Putamen (tissue), 1 donor: Measurements from ENCODE around the gene STK35.
A peak's percentile ranks its signal among the peaks of the same experiment; 100 is the strongest.
"Not testable (repeated sequence)": the region's sequence is repeated elsewhere in the genome, so short reads cannot be mapped to it uniquely, and the experiment has no call there.

Experiments used
- DNase-seq: peaks from one replicate; pipeline ENCODE4 v3.0.0-alpha.2; 2016; ENCODE audit warnings: low spot score

STK35 gene

DNA sequence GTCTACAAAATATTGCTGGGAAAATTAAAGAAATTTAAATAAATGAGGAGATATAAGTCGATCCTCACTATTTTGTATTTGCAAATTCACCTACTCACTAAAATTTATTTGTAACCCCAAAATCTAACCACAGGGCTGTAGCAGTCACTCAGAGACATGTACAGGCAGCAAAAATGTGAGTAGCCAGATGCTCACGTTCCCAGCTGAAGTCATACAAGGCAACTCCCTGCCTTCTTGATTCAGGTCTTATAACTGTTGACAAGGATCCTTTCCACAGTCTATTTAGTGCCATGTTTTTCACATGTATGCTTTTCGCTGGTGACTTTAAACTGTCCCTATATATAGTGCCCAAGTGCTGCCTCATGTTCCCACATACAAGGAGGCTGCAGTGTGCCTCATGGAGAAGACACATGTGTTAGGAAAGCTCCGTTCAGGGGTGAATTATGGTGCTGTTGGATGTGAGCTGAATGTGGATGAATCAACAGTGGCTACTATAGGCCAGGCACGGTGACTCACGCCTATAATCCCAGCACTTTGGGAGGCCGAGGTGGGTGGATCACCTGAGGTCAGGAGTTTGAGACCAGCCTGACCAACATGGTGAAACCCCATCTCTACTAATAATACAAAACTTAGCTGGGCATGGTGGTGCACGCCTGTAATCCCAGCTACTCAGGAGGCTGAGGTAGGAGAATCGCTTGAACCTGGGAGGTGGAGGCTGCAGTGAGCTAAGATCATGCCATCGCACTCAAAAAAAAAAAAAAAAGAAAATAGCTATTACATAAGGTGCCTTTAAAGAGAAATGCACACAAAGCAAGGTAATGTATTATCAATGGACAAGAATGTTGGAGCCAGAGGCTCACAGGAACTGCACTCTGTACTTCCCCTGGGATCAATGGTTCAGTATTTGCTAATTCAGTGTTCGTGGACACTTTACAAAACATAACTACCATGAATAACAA is 55.3 kb downstream of the STK35 start:
- no peak for DNase-seq

DNA sequence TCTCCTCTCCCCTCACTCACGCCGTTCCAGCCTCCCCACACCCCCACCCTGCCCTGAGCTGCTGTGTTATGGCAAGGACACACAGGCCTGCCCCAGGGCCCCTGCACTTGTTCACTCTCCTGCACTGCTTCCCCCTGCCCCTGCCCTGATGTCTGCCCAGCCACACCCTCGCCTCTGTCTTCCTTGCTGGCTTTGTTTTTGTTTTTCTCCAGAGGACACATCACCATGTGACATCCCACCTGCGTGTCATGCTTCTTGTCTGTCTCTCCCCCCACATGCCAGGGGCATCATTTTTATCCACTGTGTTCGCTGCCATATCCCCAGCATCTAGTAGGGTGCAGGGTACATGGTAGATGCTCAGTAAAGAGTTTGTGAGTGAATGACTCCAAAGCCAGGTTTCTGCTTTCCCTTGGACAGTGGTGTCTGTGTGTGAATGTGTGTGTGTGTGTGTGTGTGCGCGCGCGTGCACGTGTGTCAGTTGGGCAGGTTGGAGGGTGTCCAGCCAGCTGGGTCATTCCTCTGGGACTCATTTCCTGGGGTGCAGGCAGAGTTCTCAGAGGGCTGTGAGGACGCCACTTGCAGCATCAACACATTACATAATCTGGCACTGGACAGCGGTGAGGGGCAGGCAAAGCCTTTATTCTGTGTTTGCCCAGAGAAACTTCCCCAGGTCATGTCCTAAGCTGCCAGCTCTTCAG is 60.6 kb downstream of the STK35 start:
- no peak for DNase-seq

DNA sequence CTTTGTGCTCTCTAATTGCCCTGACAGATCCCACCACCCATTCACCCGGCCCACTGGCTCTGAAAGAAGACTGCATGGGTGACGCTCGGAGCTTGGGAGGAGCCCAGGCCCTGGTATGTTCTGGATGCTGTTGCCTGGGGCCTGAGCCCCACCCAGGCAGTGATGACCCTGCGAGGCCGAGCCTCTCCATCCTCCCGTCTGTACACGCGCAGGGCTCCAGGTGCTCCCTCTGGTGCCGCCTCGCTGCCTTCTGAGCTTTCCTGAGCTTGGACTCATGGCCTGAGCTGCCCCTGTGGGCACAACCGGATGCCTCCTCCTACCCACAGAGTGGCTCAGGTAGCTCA is 61.2 kb downstream of the STK35 start:
- DNase-seq, result no peak

DNA sequence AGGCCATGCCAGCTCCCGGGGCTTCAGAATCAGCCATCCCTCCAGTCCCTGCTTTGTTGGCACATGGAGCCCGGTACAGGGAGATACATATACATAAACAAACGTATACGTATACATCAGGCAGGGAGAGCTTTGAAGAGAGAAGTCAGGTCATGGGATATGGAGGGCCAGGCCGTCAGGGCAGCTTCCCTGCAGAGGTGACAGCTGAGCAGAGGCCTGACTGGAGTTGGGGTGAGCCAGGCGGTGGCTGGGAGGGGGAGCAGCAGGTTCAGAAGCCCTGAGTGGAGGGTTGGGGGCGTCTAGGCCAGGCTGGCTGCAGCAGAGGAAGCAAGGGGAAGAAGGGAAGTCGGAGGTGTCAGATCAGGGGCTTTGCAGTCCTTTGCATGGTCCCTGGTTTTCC is 61.7 kb downstream of the STK35 start:
- DNase-seq, result no peak

DNA sequence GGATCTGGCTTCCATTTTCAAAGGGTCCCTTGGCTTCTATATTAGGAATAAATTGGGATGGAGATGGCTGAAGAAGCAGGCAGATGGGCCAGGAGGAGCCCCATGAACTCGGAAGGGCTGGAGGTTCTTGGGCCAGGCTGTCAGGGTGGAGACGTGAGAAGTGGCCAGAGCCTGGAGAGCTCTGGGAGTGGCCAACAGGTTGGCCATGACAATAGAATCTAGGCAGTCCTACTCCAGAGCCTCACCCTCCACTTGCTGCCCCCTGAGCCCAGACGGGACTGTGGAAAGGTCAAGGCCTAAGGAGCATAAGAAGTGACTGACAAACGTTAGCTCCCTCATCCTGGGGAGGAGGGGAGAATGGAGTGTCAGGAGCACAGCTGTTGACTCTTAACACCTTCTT is 62.1 kb downstream of the STK35 start:
- no peak for DNase-seq

DNA sequence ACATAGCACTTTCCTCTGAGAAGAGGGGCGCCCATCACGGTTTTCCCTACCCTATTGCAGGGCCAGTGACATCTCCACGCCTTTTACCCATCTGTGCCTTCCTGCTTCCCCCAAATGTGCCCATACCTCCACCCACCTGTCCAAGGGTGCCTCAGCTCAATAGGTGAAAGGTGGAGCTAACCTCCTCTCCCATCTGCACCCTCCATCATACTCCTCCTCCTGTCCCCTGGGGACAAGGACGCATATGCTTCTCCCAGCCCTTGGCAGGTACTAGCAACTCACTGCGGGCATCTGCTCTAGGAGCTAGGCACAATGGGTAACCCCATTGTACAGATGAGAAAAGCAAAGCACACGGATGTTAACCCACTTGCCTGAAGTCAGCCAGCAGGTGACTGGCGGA is 62.8 kb downstream of the STK35 start:
- DNase-seq, result no peak

DNA sequence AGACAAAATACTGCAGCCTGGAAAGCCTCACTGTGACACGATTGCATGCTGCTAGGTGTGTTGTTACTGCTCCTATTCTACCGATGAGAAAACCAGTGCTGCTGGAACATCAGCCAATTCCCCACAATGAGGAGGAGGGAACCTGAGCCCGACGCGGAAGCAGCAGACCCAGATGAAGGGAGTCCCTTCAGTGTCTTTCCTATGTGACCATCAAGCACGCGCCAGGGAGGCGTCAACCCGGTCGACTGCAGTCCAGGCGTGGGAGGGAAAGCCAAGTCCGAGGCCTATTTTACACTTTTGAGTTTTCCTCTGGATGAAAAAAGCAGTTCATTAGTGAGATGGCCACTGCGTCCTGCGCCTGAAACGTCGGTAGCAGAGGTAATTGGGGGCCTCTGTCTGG is 63.3 kb downstream of the STK35 start:
- DNase-seq, result no peak

DNA sequence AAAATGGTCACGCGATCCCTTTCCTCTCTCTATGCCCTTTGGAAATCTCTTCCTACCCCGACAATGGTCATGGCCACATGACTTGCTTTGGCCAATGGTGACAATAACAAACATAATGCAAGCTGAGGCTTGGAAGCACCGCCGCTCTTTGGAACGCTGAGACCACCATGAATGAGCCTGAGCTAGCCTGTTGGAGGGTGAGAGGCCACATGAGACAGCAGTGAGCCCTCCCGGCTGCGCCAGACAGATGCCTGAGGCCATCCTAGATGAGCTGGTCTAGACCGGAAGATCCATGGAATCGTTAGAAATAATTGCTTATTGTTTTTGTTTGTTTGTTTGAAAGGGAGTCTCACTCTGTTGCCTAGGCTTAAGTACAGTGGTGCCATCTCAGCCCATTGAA is 64.2 kb downstream of the STK35 start:
- no peak for DNase-seq

DNA sequence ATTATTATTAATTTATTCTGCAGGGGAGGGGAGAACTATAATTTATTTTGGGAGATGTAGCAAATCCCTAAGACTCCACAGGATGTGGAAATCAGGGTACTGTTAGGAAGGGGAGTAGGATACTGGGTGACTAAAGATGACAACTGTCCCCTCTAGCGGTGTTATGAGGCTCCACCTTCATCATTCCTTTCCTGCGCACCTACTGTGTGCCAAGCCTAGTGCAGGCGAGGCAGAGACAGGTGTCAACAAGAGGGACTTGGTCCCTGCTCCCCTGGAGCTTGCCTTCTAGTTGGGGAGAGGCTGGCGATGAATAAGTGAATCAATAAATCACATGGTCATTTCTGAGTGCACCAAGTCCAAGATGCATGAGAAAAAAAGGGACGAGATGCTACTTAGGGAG is 65.5 kb downstream of the STK35 start:
- no peak for DNase-seq

DNA sequence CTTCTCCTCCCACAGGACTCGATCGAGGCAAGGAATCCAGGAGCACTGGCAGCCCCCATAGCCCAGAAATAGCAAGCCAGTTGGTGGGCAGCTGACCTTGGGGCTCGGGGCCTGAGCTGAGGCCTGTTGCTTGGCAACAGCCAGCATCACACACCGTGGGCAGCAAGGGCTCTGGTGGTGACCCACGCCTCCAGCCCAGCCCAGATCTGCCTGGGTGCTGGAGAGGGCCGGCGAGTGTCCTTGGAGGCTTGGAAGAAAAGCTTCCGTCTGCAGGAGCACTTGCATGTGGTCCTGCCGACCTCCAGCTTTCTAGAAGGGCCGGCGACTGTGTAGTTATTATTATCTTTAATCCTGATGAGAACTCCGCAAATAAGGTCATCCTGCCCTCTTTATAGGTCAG is 67.3 kb downstream of the STK35 start:
- DNase-seq, result no peak

DNA sequence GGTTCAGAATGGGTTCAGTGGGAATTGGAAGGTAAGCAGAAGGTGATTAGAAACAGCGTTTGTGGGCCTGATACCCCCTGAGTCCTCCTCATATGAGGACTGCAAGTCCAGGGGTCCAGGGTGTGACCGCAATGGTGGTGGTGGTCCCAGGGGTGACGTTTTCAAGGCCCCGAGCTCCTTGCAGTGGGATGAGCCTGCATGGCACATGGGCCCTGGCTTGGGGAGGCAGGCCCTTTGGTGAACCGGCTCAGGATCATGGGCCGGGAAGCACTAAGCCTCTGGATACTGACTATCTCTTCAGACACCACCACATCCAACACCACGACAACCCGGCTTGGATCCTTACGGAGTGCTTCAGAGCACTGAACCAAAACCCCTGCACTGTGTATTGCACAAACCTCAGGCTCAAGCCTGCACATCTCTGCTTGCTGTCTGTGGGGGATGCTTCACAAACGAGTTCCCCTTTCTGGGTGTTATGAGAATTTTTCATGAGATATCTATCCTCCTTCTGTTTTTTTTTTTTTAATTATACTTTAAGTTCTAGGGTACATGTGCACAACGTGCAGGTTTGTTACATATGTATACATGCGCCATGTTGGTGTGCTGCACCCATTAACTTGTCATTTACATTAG is 67.9 kb downstream of the STK35 start:
- DNase-seq, result no peak

DNA sequence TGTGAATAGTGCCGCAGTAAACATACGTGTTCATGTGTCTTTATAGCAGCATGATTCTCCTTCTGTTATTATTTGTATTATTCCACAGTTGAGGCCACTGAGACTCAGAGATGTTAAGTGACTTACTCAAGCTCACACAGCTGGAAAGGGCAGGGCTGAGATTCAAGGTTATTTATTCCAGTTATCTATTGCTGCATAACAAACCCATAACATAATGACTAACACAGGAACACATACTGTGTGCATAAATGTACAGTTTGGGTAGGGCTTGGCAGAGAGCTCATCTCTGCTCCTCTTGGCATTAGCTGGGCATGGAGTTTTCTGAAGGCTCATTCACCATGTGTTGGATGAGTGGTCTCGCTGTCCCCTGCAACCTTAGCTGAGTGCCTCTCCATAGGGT is 68.8 kb downstream of the STK35 start:
- DNase-seq, result no peak

DNA sequence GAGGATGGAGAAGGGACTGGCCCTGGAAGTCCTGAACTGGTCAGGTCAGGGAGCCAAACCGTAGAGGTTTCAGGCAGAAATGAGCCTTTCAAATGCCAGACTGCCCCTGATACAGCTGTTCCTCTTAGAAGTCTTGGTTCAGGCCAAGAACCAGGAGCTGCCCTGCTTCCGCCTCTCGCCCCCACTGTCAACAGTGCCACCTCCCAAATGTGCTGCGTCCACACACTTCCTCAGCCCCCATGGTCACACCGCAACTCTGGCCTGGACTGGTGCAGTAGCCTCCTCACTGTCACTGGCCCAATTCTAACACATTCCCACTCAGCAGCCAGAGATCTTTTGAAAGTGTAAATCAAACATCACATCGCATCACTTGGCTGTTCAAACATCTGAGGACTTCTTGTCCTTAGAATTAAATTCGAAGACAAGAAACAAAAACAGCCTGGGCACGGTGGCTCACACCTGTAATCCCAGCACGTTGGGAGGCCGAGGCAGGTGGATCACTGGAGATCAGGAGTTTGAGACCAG is 69.7 kb downstream of the STK35 start:
- no peak for DNase-seq

DNA sequence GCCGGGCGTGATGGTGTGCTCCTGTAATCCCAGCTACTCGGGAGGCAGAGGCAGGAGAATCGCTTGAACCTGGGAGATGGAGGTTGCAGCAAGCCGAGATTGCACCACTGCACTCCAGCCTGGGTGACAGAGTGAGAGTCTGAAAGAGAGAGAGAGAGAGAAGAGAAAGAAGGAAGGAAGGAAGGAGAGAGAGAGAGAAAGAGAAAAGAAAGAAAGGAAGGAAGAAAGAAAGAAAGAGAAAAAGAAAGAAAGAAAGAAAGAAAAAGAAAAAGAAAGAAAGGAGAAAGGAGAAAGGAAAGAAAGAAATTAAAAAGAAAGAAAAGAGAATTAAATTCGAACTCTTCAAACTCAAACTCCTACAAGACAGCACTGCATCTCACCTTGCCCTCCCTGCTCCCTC is 70.2 kb downstream of the STK35 start:
- DNase-seq, result not testable (repeated sequence)

DNA sequence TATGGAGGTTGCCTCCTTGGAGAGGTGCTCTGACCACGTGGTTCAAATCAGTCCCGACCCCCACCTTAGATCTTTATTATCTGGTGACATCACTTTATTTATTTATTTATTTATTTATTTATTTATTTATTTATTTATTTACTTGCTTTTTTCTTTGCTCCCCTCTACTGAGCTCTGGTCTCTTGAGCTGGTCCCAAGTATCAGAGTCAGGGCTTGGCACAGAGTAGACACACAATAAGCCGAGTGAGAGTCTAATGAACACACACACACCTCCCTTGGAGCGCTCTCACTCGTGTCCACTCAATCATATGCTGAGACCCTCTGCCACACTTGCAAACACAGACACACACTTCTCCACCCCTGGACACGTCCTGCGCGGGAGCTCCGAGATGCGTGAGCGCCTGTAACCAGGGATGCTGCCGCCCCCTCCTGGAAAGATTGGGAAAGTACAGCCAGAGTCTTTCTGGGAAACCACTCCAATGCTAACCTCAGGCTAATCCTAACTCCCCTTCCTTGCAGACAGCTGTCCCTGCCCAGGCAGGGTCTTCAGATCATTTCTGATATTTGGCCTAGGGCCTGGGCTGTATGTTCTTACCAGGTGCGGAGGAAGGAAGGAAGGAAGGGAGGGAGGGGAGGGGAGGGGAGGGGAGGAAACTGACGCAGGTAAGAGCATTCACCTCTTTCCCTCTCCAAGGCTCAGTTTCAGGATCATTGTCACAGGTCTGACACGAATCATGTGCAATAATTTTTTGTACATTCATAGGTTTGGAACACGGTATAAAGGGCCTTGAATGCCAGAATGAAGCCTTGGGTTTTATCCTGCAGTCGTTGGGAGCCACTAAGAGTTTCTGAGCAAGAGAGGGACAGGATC is 70.9 kb downstream of the STK35 start:
- DNase-seq, result peak; percentile 55

DNA sequence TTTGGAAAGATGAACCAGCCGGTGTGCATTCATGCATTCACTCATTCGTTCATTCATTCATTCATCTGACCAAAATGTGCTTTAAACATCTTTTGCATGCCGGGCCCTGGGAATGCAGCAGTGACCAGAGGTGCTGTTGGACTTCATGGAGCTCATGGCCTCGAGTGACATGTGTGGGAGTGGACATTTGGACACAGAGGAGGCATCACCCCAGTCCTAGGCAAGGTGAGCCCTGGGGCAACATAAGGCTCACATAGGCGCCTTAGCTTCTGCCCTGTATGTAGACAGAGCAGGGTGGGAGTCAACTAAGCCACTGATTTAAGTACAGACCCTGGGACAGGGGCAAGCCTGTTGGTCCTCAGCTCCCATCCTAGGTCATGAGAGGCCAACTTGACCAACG is 71.6 kb downstream of the STK35 start:
- DNase-seq, result no peak

DNA sequence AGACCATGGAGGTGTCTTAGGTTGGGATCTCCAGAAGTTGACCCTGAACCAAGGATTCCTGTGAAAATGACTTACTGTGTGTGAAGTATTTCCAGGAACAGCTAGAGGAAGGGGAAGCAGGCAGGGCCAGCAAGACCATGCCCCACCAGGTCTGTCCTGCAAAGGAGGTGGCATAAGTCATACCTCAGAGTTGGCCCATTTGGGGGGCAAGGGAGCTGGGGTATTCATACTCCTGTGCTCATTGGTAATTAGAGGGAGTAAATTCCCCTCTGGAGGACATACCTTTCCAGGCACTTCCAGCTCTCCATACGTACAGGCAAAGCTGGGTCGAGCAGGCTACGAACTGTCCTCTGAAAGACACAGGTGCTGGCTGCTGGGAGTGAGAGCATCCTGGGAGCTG is 72.4 kb downstream of the STK35 start:
- no peak for DNase-seq

DNA sequence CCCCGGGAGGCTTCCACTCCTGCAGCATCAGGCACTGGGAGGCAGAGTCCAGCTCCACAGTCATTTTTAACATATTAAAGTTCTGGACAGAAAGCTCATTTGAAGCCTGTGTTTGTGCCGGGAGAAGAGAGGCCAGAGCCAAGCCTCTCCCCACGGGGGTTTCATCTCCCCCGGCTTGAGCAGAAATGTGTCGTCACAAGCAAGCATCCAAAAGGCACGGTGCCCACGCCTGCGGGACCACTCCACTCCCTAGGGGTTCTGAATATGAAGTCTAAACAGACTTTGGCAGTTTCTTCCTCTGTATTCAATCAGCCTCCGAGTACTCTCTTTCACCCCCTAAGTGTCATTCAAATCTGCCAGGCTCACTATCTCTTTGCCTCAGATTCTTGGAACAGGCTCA is 75.3 kb downstream of the STK35 start:
- no peak for DNase-seq

DNA sequence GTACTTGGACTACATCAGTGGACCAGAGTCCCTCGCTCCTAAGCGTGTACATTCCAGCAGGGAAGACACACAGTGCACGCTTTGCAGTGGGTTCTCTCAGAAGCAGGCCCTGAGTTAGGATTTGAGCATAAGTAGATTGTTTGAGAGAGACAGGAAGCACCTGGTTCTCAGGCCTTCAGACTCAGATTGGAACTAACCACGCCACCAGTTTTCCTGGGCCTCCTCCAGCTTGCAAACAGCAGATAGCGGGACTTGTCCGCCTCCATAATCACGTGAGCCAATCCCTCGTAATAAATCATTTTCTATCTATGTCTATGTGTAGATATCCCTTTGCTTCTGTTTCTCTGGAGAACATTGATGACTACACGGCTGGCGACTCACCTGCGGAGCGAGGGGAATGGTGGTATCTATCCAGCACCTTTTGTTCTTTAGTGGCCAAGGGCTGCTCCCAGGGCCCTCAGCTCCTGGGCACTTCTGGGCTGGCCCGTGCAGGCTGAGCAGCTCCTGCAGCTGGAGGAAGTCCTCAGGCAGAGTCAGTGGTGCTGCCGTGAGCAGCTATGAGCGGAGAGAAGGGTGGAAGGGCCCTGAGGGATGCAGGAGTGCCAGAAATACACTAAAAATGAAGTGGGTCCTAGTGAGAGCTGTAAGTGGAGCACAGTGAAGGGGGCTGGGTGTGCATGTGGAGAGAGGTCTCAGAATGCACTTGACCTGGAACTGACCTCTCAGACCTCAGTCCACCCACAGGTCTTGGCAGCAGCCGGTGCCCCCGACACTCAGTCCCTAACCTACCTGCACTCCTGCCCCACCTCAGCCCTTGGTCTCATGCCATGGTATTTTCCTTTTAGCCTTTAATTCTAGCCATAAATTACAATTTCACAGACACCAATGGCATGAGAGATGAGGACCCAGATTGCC is 76.9 kb downstream of the STK35 start:
- no peak for DNase-seq

DNA sequence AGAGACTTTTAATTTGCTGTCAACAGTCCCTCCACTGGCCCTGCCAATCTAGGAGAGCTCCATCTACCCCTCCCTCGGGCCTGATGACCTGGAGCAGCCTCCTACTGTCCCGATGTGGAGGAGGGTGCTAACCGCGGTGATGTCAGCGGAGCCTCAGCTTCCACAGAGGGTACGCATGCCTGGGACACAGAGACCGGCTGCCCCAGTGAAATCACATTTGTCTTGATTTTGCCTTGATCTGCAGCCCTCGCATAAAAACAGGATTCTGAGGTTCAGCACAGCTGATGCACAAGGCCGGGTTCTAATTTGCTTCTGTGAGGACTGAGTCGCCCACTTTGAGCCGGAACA is 77.6 kb downstream of the STK35 start:
- DNase-seq, result no peak

DNA sequence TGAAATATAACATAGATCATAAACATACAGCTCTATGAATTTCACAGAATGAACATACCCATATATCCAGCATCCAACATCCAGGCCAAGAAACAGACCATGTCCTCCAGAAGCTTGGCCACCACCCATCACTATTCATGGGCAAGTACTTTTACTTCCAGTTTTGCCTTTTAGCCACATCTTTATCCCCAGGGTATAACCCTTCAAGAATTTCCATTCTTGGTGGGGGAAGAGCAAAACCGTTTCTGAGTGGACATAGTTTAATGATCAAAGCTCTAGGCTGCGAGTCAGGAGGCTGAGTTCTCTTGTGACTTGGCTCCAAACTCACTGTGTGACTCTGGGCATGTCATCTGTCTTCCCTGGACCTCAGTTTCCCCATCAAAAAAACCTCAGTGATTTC is 78.3 kb downstream of the STK35 start:
- DNase-seq, result no peak
